COLO829 (cell line): ENCODE data around the gene BAAT.
"Not testable (repeated sequence)": the region's sequence is repeated elsewhere in the genome, so short reads cannot be mapped to it uniquely, and the experiment has no call there.

Source experiments
- DNase-seq: peaks from one replicate; pipeline ENCODE4 v3.0.0; 2012; ENCODE audit warnings: low spot score

The BAAT gene

GRCh38 chr9:101384873-101385536 lies at the start of gene BAAT:
BAAT (minus strand) TSS chr9:101385006; CDS start chr9:101371404, 13,602 bp downstream.
- DNase-seq: not testable (repeated sequence)

GRCh38 chr9:101433229-101433628 lies 48.4 kb upstream of the BAAT start:
- DNase-seq: no peak

GRCh38 chr9:101432740-101433139 lies 47.9 kb upstream of the BAAT start:
- DNase-seq: no peak

GRCh38 chr9:101432171-101432570 lies 47.4 kb upstream of the BAAT start:
- DNase-seq: no peak

- no peak for DNase-seq
Measured at GRCh38 chr9:101429736-101430135, 44.9 kb upstream of the BAAT start.

GRCh38 chr9:101428909-101429308 lies 44.1 kb upstream of the BAAT start:
- DNase-seq: no peak

- DNase-seq: no peak
Measured at GRCh38 chr9:101427957-101428655, 43.3 kb upstream of the BAAT start.

GRCh38 chr9:101427358-101427757 lies 42.6 kb upstream of the BAAT start:
- no peak for DNase-seq

GRCh38 chr9:101421653-101422065 lies 36.9 kb upstream of the BAAT start:
- no peak for DNase-seq

GRCh38 chr9:101419863-101420262 lies 35.1 kb upstream of the BAAT start:
- no peak for DNase-seq

- no peak for DNase-seq
Measured at GRCh38 chr9:101418518-101419430, 34.0 kb upstream of the BAAT start.

- no peak for DNase-seq
Measured at GRCh38 chr9:101417977-101418376, 33.2 kb upstream of the BAAT start.

- no peak for DNase-seq
Measured at GRCh38 chr9:101417389-101417788, 32.6 kb upstream of the BAAT start.

- DNase-seq: no peak
Measured at GRCh38 chr9:101415578-101415977, 30.8 kb upstream of the BAAT start.

GRCh38 chr9:101414839-101415238 lies 30.0 kb upstream of the BAAT start:
- no peak for DNase-seq

GRCh38 chr9:101409079-101409477 lies 24.3 kb upstream of the BAAT start:
- DNase-seq: no peak

GRCh38 chr9:101408374-101409078 lies 23.7 kb upstream of the BAAT start:
- no peak for DNase-seq

GRCh38 chr9:101403516-101404285 lies 18.9 kb upstream of the BAAT start:
- no peak for DNase-seq

GRCh38 chr9:101400120-101400519 lies 15.3 kb upstream of the BAAT start:
- DNase-seq: no peak

GRCh38 chr9:101399643-101399970 lies 14.8 kb upstream of the BAAT start:
- no peak for DNase-seq

- no peak for DNase-seq
Measured at GRCh38 chr9:101398930-101399642, 14.3 kb upstream of the BAAT start.
